HEK293T (cell line): ENCODE measurements around the gene DNAJA4.

ENCODE experiments used
- CTCF ChIA-PET: fragments of 350-600 bp; formaldehyde crosslinking; extraction: SDS; loops from one replicate; lab custom pipeline; 2021; ENCODE audit warnings: antibody characterized with exemption, inconsistent platforms; lab: Yijun Ruan, JAX
- POLR2A ChIA-PET: fragments of 350-600 bp; formaldehyde crosslinking; extraction: SDS; loops from one replicate; lab custom pipeline; 2020; ENCODE audit warnings: antibody characterized with exemption, inconsistent platforms; lab: Yijun Ruan, JAX
- DNase-seq: peaks from one replicate; pipeline ENCODE4 v3.0.0; 2012; ENCODE audit warnings: mixed read lengths; ENCODE audit errors: extremely low spot score
- ARNT ChIP-seq: fragments of 450-650 bp; IDR thresholded peaks from 2 replicates; pipeline ENCODE4 v1.6.1; 2017; ENCODE audit warnings: mild to moderate bottlenecking
- BHLHE40 ChIP-seq: fragments of 450-650 bp; IDR thresholded peaks from 2 replicates; pipeline ENCODE4 v1.6.1; 2016; ENCODE audit warnings: mild to moderate bottlenecking, moderate library complexity, borderline replicate concordance
- CTBP1 ChIP-seq: fragments of 450-650 bp; IDR thresholded peaks from 2 replicates; pipeline ENCODE4 v1.6.1; 2016; ENCODE audit warnings: borderline replicate concordance
- ELF4 ChIP-seq: fragments of 450-650 bp; IDR thresholded peaks from 2 replicates; pipeline ENCODE4 v1.6.1; 2017; ENCODE audit warnings: antibody characterized with exemption
- FOXA1 ChIP-seq: fragments of 450-650 bp; IDR thresholded peaks from 2 replicates; pipeline ENCODE4 v1.6.1; 2016; ENCODE audit warnings: mild to moderate bottlenecking
- FOXK2 ChIP-seq: fragments of 450-650 bp; IDR thresholded peaks from 2 replicates; pipeline ENCODE4 v1.6.1; 2016; ENCODE audit warnings: mild to moderate bottlenecking
- FOXM1 ChIP-seq: fragments of 450-650 bp; IDR thresholded peaks from 2 replicates; pipeline ENCODE4 v1.6.1; 2017; ENCODE audit warnings: mild to moderate bottlenecking, borderline replicate concordance
- HDGF ChIP-seq: fragments of 450-650 bp; IDR thresholded peaks from 2 replicates; pipeline ENCODE4 v1.6.1; 2017; ENCODE audit warnings: antibody characterized with exemption, borderline replicate concordance
- L3MBTL2 ChIP-seq: fragments of 450-650 bp; conservative IDR thresholded peaks from 2 replicates; pipeline ENCODE4 v1.6.1; 2016; ENCODE audit warnings: mild to moderate bottlenecking
- LEF1 ChIP-seq: fragments of 450-650 bp; IDR thresholded peaks from 2 replicates; pipeline ENCODE4 v1.6.1; 2017; ENCODE audit warnings: mild to moderate bottlenecking, borderline replicate concordance
- NFRKB ChIP-seq: fragments of 450-650 bp; IDR thresholded peaks from 2 replicates; pipeline ENCODE4 v1.6.1; 2016; ENCODE audit warnings: mild to moderate bottlenecking, moderate library complexity
- PKNOX1 ChIP-seq: fragments of 450-650 bp; IDR thresholded peaks from 2 replicates; pipeline ENCODE4 v1.6.1; 2016
- SP1 ChIP-seq: fragments of 450-650 bp; IDR thresholded peaks from 2 replicates; pipeline ENCODE4 v1.6.1; 2017
- SUZ12 ChIP-seq: fragments of 450-650 bp; IDR thresholded peaks from 2 replicates; pipeline ENCODE4 v1.6.1; 2016; ENCODE audit warnings: mild to moderate bottlenecking
- TARDBP ChIP-seq: fragments of 450-650 bp; IDR thresholded peaks from 2 replicates; pipeline ENCODE4 v1.6.1; 2016
- ZNF384 ChIP-seq: fragments of 450-650 bp; IDR thresholded peaks from 2 replicates; pipeline ENCODE4 v1.6.1; 2016

Gene DNAJA4

GRCh38 chr15:78233496-78233895 lies 30.9 kb upstream of the DNAJA4 start:
- POLR2A ChIA-PET, result no interaction called here
- CTCF ChIA-PET, result interaction anchor here (0.6 to 0.9 kb wide), 2 partner anchors 49 to 1716 kb away, joined by 3 to 6 read pairs; no protein-coding TSS in a partner anchor
- DNase-seq, result no peak
- TF ChIP-seq CTBP1, result no peak
- no peak for TF ChIP-seq L3MBTL2
- no peak for TF ChIP-seq ARNT
- TF ChIP-seq TARDBP, result no peak
- TF ChIP-seq HDGF, result no peak

- CTCF ChIA-PET, result interaction anchor here (0.9 kb wide), 1 partner anchor 50 kb away, joined by 3 read pairs; no protein-coding TSS in a partner anchor
- POLR2A ChIA-PET, result no interaction called here
- DNase-seq, result no peak
- TF ChIP-seq BHLHE40, result no peak
- TF ChIP-seq PKNOX1, result no peak
- TF ChIP-seq CTBP1, result no peak
- TF ChIP-seq FOXK2, result no peak
- TF ChIP-seq FOXM1, result no peak
Observed at GRCh38 chr15:78234515-78235040, 29.8 kb upstream of the DNAJA4 start, which contains the start of gene ACSBG1. Gene ACSBG1, minus strand, starts transcription at chr15:78234565. Its CDS starts 64 bp downstream, at chr15:78234501.

GRCh38 chr15:78236491-78236890 lies 27.9 kb upstream of the DNAJA4 start:
- DNase-seq, result no peak
- ChIA-PET POLR2A (no interaction called here), CTCF (no interaction called here)
- TF ChIP-seq FOXA1 (no peak), LEF1 (no peak), TARDBP (no peak), SP1 (no peak), ELF4 (no peak), CTBP1 (no peak), FOXK2 (no peak), NFRKB (no peak), BHLHE40 (no peak), FOXM1 (no peak), L3MBTL2 (no peak), PKNOX1 (no peak), SUZ12 (no peak), HDGF (no peak), ZNF384 (no peak), ARNT (no peak)

- ChIA-PET CTCF (interaction anchor here (0.6 to 0.9 kb wide), 2 partner anchors 59 to 124 kb away, joined by 3 read pairs; no protein-coding TSS in a partner anchor), POLR2A (no interaction called here)
- no peak for TF ChIP-seq SUZ12
- TF ChIP-seq HDGF, result no peak
- no peak for TF ChIP-seq SP1
- TF ChIP-seq LEF1, result no peak
- TF ChIP-seq PKNOX1, result no peak
- TF ChIP-seq ARNT, result no peak
- TF ChIP-seq CTBP1, result no peak
- TF ChIP-seq FOXA1, result no peak
- no peak for TF ChIP-seq L3MBTL2
- TF ChIP-seq NFRKB, result no peak
- DNase-seq, result no peak
Observed at GRCh38 chr15:78237146-78237545, 27.2 kb upstream of the DNAJA4 start.

- ChIA-PET CTCF (interaction anchor here (0.6 to 5.7 kb wide), 11 partner anchors 9 to 127 kb away, joined by 3 to 58 read pairs (median 5); no protein-coding TSS in a partner anchor), POLR2A (no interaction called here)
- TF ChIP-seq NFRKB (no peak), ARNT (no peak), SUZ12 (no peak)
- no peak for DNase-seq
Observed at GRCh38 chr15:78239811-78240210, 24.6 kb upstream of the DNAJA4 start.

- ChIA-PET CTCF (interaction anchor here (0.6 to 5.7 kb wide), 18 partner anchors 8 to 785 kb away, joined by 3 to 58 read pairs (median 4); partner anchors contain the start of gene CIB2), POLR2A (interaction anchor here (1.6 kb wide), 1 partner anchor 63 kb away, joined by 3 read pairs; no protein-coding TSS in a partner anchor)
- no peak for TF ChIP-seq NFRKB
- TF ChIP-seq ZNF384, result no peak
- TF ChIP-seq LEF1, result no peak
- TF ChIP-seq FOXM1, result no peak
- TF ChIP-seq L3MBTL2, result no peak
- no peak for TF ChIP-seq SUZ12
- no peak for TF ChIP-seq BHLHE40
- TF ChIP-seq FOXK2, result no peak
- no peak for TF ChIP-seq ELF4
- TF ChIP-seq CTBP1, result no peak
- no peak for TF ChIP-seq PKNOX1
- no peak for TF ChIP-seq TARDBP
Observed at GRCh38 chr15:78241017-78241416, 23.3 kb upstream of the DNAJA4 start.

More at GRCh38 chr15:78241017-78241416, 23.3 kb upstream of the DNAJA4 start:
- DNase-seq, result peak; percentile 94
